Measurements from ENCODE around the gene ZNF552.

Gene ZNF552

DNA sequence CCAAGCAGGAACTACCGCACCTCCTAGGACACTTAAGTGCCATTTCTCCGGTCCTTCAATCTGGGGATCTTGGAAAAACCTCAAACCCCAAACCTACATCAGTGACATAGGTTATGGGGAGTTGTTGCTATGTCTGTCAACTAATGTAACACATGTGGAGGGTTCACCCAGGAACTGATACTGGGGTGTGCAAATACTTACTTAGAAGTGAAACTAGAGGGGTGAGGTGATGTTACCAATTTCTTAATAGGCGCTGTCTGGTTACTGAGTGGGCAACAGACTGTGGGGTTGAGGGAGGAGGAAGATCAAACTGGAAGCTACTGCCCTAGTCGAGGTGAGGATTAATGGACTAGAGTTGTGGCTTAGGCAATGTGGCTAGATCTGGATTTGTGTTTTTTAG is 43.3 kb downstream of the ZNF552 start:
- no peak for DNase-seq

DNA sequence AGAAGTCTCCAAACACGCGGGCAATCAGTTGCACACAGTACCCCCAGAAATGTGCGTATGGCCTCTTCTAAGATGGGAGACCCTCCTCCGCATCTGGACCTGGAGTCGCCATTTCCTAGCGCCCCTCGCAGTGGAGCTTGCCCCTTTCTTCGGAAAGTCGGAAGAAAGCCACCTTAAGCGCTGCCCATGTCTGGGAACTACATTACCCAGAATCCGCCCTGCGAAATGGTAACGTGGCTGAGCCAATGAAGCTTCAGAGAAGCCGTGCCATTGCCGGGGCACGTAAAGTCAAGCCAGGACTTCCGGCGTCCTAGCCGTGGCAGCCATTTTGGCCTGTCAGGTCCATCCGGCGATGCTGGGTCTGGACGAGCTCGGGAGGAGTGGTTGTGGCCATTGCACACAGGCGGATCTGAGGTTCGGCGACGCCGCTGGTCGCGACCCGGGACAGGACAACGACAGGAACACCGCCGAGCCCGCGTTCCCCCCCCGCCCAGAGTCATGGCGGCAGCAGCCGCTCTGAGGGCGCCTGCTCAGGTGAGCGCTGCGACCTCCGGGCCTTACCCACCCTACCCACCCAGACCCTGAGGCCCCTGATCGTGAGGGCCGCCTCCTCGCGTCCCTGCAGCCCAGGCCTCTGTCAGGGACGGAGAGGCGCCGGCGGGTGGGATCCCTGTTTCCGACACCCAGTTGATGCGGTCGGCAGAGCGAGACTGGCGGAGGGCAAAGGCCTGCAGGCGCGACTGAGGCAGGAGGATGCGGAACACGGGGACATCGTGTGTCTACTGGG is 45.2 kb downstream of the ZNF552 start, which contains the start of gene ZNF586:
TSS of gene ZNF586 (plus strand) at position 332 of the 787 bp plus-strand sequence. CDS start at position 499, 167 bp downstream.
- DNase-seq, result peak; percentile 80

DNA sequence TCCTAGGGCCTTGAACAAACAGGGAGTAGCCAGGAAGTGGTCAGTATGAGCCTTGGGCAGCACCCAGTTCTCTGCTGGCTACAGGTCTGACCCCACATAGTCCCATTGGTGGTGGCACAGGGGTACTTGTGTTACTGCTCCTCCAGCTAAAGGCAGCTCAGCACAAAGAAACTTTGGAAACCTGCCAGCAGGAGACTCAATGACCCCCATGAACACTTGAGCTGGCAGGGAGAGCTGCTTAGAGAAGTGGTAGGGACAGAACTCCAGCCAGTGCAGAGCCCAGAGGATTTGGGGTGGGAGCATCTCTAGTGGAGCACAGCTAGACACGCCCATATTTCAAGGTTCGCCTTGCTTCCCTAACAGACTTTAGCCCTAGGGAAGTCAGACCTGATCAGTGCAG is 55.6 kb downstream of the ZNF552 start:
- no peak for DNase-seq

DNA sequence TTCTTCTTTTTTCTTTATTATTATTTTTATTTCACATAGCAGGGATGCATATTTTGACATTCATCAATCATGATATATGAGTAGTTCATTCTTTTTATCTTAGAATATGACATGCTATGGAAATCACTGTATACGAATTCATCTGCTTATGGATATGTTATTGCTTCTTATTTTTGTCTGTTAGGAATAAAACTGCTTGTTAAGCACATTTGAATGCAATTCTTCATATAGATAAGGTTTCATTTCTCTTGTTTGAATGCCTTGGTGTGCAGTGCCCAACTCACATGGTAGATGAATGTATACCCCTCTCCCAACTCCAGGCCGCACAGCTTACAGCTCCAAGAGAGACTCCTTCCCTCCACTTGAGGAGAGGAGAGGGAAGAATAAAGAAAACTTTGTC is 56.8 kb downstream of the ZNF552 start:
- DNase-seq, result no peak

Measured in NCI-H524 treated with DMSO at 0.1 percent for 48 hours (cell line).